ENCODE measurements around the gene CDT1.

GRCh38 chr16:88754109-88754911, 49.3 kb upstream of the CDT1 start:
- no peak for TF ChIP-seq POLR2A (IDR thresholded peaks at IDR 0.05)
- TF ChIP-seq CTCF (IDR thresholded peaks at IDR 0.05) = no peak

Measured in testis (tissue), 2 donors.